GM19193 (cell line): Measurements from ENCODE around the gene DRGX.

Experiments
- POLR2A ChIP-seq: IDR thresholded peaks from 4 replicates; pipeline ENCODE4 v1.6.1; 2011; ENCODE audit not compliant: insufficient read depth, insufficient read length; ENCODE audit errors: extremely low read depth

DRGX gene

DNA sequence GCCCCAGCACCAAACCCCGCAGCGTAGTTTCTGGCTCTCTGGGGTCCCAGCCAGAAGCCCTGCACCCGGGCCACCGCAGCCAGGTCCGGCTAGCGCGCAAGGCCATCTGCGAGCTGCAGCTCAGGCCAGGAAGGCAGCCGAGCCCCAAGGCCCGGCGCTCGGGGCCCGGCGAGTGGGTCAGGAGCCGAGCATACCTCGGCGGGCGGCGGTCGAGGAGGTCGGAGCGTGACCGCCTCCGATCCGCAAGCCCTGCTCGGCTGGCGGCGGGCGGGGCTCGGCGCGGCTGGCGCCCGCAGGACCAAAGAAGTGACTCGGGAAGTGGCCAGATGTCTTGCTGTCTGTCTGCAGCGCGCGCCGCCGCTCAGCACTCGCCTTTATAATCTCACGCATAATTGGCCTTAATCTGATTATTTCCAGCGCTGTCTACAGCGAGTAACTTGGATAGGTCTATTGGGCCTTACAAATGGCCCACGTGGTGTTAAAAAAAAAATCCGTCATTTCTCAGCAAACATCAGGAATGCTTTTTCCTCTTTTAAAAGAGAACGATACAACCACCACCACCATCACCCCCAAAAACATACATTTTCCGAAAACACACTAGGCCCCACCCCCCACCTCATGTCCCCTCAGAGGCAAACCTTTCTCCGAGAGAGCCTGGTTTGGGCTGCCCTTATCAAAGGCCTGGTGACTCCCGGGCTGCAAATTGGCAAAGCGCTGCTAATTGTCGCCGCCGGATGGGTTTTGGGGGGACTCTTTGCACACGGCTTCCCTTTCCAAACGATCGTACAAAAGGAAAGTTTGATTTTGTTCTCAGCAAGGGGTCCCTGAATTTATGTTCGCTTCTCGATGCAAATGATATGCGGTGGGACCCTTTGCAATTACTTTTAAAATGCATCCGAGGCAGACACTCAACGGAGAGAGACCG lies at the start of gene DRGX:
TSS of gene DRGX (minus strand) at position 349 of the 925 bp plus-strand sequence. CDS start 649 bp downstream, outside the sequence.
- TF ChIP-seq POLR2A: no peak

DNA sequence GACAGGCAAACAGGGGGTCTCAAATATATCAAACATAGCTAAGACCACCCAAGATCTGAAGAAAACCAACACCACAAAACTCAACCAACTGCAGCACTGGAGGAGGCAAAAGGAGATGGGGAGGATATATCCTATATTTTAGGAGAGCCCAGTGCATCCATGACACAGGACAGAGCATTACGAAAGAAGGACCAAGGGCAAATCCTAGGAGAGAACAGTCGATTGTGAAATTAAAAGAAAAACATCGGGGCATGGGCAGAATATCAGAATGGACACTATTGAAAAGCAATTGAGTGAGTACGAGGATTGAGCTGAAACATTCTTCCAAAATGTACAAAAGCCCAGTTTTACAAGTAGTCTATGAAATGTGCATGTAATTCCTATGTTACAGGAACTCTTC lies 48.5 kb upstream of the DRGX start:
- TF ChIP-seq POLR2A: no peak

DNA sequence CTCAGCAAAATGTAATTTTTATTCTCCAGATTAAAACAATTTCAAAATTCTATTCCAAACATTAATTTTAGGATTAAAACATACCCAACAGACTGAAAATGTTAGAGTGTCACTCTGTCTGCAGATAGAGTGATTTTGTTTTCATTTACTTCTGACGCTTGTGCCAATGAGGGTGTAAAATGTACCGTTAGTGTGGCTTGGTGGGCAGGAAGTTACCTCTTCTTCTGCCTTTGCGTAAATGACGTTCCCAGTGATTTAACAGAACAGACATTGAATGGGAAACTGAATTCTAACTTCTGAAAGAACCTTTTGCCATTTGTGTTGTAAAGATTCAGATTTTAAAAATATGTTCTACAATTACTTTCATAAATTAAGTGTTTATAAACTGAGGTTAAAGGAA lies 47.0 kb upstream of the DRGX start:
- no peak for TF ChIP-seq POLR2A

DNA sequence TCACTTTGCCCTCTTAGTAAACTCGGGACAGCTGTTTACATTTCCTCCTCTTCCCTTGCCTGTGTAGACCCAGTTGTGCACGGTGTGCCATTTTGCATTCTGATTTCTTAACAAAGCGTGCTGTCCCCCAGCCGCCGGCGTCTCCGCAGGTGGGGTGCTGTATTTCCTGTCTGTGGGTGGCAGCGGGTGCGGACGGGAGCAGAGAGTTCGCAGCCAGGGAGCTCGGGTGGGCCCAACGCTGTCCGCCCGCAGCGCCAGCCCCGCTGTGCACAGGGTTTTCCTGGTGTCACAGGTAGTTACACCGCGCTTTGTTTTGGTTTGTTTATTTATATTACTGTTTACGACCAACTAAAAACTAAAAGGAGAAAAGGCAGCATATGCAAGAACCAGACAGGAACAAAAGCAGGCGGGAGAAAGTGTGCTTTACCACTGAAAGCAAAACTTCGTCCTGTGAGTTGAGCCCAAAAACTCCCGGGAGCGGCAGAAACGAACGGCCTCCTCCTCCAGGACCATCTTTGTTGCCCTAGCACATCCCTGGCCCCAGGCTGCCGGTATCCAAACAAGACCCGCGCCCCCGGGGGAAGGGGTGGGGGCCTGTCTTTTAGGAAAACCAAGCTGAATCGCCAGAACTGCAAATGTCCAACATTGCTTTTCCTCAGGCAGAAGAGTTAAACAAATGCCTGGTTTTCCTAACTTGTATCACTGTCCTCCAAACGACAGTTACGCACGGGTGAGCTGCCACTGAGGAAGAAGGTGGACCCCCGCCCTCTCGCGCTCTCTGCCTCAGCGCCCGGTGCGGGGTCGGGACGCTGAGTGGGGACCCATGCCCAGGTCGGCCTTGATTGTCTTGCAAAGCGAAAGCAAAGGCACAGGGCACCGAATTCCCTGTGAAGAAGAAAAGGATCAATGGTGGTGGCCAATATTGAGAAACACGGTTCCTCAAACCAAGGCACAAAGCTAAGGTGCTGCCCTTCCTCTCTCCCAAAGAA lies 45.9 kb upstream of the DRGX start:
- TF ChIP-seq POLR2A: no peak

DNA sequence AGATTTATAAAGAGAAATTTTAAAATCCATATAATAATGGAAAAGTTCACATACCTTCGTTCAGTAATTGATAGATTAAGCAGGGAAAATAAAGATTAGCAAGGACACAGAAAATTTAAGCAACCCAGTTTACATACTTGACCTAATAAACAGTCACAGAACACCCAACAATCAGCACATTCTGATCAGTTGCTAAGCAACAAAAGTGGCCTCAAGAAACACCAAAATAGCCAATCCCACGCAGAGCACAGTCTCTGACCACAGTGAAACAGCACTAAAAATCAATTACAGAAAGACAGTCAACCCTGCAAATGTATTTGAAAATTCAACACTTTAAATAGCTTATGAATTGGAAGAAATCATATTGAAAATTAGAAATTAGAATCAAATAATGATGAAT lies 39.3 kb upstream of the DRGX start:
- no peak for TF ChIP-seq POLR2A

DNA sequence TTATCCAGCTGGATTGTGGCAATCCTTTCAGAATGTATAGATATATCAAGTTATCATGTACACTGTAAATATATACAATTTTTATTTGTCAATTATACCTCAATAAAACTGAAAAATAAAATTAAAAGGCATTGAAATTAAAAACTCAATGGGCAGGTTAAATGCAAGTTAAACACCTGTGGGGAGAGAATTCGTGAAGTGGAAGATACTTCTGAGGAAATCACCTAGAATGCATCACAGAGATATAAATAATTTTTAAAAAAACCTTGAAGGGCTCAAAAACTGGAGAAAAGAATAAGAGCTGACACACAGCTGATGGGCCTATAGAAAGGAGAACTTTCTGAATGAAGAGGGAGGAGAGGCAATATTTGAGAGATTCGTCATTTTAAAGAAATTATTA lies 37.2 kb upstream of the DRGX start:
- TF ChIP-seq POLR2A: no peak

DNA sequence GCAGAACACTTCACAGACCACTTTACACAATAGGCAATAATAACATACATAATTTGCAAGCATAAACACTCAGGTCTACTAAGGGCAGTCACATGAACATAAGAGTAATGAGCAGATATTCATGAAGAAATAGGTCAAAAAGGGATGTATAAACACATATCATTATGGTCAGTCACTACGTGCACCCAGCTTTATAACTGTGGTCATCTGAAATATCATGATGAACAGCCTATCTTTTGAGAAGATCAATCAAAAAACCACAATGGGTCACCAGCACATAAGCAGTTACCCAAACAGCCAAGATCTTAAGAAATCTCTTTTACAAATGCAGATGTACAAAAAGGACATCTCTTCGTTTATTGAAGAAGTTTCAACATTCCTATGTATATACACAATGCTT lies 35.5 kb upstream of the DRGX start:
- TF ChIP-seq POLR2A: no peak

DNA sequence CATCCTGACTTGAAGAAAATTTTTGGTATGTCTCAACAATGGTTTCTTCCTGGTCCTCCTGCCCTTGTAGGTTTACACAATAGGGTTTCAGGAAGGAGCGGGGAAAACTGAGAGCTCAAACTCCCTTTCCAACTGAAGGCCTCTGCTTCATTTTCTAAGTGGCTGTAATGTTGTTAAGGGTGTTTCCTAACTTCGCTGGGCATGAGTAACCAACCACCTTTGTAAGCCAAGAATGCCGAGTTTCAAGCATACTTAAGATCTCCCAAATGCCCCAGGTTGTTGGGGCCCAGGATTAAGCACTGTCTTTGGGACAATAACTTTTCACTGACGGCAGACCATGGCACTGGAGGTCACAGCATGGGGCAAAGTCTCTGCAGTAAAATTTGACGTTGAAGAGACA lies 33.6 kb upstream of the DRGX start:
- no peak for TF ChIP-seq POLR2A

DNA sequence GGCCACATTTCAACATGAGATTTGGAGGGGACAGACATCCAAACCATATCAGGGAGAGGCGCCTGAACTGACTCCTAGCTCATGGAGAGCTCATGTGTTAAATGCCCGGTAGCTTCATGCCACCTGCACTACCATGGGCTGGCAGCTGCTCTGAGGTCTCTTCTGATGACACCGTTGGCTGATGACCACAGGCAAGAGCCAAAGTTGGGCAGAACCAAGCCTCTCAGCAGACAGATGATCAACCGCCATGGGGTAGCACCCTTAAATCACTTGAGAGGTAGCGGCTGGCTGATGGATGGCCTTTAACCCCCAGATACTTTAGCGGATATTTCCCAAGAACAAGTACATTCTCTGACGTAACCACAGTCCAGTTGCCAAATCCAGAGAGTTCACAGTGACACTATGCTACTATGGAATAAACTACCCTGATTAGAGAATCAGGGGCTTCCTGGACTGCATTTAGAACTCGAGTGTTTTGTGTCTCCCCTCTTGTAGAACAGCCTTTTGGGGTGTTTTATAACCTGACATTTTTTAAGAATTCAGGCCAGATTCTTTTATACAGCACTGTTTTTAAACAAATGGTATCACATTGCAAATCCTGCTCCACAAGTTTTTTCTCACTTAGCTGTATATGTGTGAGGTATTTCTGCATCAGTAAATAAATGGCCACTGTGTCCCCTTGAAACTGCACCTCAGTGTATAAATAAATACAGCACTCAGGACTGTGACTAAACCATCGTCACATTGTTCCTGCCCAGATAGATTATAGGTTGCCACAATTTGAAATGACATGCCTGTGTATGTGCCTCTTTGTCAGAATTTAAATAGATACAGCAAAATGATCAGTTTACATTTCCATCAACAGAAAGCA lies 30.8 kb upstream of the DRGX start:
- TF ChIP-seq POLR2A: no peak

DNA sequence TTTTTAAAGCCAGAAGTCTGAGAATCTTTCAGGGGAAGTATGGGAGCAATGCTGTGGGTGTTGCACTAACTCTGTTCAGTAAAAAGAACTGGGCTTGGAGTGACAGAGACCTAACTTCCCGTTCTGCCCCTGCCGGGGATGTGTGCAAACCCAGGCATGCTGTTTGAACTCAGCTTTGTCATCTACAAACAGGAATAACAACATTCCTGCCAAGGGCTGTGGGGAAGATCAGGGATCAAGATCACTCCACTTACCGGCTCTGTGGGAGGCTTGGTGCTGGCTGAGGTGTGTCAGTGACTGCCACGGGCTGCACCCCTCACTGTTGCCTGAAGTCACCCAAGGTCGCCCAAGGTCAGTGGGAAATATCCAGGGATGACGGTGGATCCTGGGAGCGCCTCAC lies 23.1 kb upstream of the DRGX start:
- TF ChIP-seq POLR2A: no peak

DNA sequence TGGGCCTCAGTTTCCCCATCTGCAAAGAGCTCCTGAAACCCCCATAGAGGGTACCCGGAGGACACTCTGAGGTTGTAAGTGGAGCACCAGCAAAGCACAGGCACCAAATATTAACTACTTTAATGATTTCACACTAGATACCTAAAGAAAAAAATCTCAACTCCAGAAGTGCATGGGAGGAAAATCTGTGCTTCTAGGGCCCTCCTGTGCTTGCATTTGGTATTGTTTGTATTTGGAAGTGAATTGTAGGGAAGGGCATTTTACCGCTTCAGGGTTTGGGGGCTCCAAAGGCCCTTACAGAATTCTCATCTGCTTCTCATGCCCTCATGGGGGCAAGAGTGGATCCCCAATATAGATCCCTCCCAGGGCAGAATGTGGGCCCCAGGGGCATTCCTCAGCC lies 22.4 kb upstream of the DRGX start:
- no peak for TF ChIP-seq POLR2A

DNA sequence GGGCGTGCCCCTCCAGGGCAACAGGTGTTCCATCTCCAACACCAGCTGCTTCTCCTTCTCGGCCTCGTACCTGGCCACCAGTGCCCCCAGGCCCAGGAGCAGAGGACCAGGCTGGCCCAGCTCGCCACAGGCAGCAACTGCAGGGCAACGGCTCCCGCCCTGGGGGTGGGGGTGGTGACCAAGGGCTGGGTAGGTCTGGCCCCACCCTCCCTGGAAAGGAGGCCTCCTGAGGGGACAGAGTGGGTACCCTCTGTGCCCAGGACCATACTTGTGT lies 22.1 kb upstream of the DRGX start:
- no peak for TF ChIP-seq POLR2A

DNA sequence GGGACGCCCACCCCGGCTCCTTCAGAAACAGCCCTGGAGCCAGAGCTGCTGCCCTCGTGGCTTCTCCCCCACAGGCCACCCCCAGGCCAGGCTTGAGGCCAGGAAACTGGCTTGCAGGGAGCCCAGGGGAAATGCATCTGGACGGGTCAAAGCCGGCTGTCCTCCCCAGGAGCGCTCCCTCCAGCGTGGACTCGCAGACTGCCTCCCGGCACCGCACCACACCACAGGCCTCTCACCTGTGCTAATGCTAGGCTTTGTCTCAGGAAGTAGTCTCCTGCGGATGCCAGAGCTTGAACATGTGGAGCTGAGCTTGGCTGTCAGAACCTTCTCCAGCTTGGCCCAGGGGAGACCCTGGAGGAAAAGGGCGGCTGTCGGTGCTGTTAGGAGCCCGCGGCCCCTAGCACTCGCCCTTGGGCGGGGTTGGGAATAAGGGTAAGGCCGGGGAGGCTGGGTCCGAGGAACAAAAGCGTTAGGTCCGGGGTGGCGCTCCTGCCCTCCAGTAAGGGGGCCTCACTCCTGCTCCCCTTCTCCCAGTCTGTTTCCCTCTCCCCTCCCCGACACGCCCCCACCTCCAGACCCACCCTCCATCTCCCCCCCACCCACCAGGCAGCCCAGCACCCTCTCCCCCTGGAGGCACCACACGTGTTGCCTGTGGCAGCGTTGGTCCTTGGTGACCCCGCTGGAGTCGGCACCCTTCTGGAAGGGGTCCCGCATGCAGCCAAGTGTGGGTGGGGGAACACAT lies 21.6 kb upstream of the DRGX start:
- no peak for TF ChIP-seq POLR2A

DNA sequence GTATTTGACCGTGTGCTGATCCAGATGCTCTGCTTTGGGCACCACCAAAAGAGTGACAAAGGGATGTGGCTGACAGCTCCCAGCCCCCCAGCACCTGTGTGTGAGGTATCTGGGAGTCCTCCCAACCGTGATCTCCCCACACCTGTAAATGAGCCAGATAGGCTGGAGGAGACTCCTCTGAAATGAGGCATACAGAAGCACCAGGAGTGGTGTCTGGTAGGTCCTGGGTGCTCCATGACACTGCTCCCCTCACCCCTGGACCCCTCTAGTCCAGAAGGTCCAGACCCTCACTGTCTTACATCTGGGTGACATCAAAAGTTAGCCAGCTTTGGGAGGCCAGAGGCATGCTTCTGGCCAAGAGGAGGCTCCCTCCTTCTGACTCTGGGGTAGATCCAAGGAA lies 20.0 kb upstream of the DRGX start:
- TF ChIP-seq POLR2A: no peak
